Smooth muscle cell (in vitro differentiated cells): ENCODE data around the gene GSAP. TPM values are rescaled to one million over a fixed set of nuclear protein-coding genes. Genes with fewer than 3 reads are reported as not detected.

Source experiments
- DNase-seq: peaks from one replicate; lab custom pipeline; 2025; ENCODE audit not compliant: unreplicated experiment; lab: John Stamatoyannopoulos, UW
- H2AFZ ChIP-seq: fragments of 200-600 bp; sonication (generic); 2 replicates; pipeline ENCODE4 v1.6.0; 2016; ENCODE audit warnings: antibody characterized with exemption, low read depth, mild to moderate bottlenecking
- H3F3A ChIP-seq: fragments of 200-600 bp; sonication (generic); 2 replicates; pipeline ENCODE4 v1.6.0; 2017; ENCODE audit warnings: antibody characterized with exemption, low read depth
- H3K27ac ChIP-seq: fragments of 200-600 bp; sonication (generic); 2 replicates; pipeline ENCODE4 v1.5.1; 2016; ENCODE audit warnings: low read depth, mild to moderate bottlenecking
- H3K27me3 ChIP-seq: fragments of 200-600 bp; sonication (generic); 2 replicates; pipeline ENCODE4 v1.6.1; 2016; ENCODE audit warnings: low read depth, mild to moderate bottlenecking
- H3K36me3 ChIP-seq: fragments of 200-600 bp; sonication (generic); 2 replicates; pipeline ENCODE4 v1.5.1; 2016; ENCODE audit warnings: low read depth
- H3K4me1 ChIP-seq: fragments of 200-600 bp; sonication (generic); 2 replicates; pipeline ENCODE4 v1.5.1; 2016; ENCODE audit warnings: low read depth
- H3K4me2 ChIP-seq: fragments of 200-600 bp; sonication (generic); 2 replicates; pipeline ENCODE4 v1.6.0; 2016; ENCODE audit warnings: mild to moderate bottlenecking
- H3K4me3 ChIP-seq: fragments of 200-600 bp; sonication (generic); 2 replicates; pipeline ENCODE4 v1.5.1; 2016; ENCODE audit warnings: mild to moderate bottlenecking
- H3K79me2 ChIP-seq: fragments of 200-600 bp; sonication (generic); 2 replicates; pipeline ENCODE4 v1.6.0; 2016; ENCODE audit warnings: low read depth, mild to moderate bottlenecking
- H3K9ac ChIP-seq: fragments of 200-600 bp; sonication (generic); 2 replicates; pipeline ENCODE4 v1.6.0; 2016; ENCODE audit warnings: low read depth
- H3K9me3 ChIP-seq: fragments of 200-600 bp; sonication (generic); replicated peaks from 2 replicates; pipeline ENCODE4 v1.5.1; 2016; ENCODE audit warnings: low read depth
- H4K20me1 ChIP-seq: fragments of 200-600 bp; sonication (generic); 2 replicates; pipeline ENCODE4 v1.6.0; 2016; ENCODE audit warnings: low read depth
- WGBS: methylation state at CpG from one replicate; pipeline ENCODE4 v1.1.7; 2016; ENCODE audit warnings: low lambda C conversion rate; 5-methylcytosine and 5-hydroxymethylcytosine counted together
- polyA plus RNA-seq: library from polyadenylated mRNA; unstranded; fragments of >200 nt; fragmentation: Nextera tagmentation; extraction: Ambion mirVana; gene quantifications from 2 replicates; pipeline ENCODE4 v1.2.1, GENCODE V29; 2016
- total RNA-seq: library from RNA; depleted of rRNA; stranded (reverse); fragments of >200 nt; gene quantifications from 2 replicates; pipeline ENCODE4 v1.2.3, GENCODE V29; 2014
- TF ChIP-seq, protein P1 (sequence below): fragments of 200-600 bp; sonication (generic); IDR thresholded peaks from 2 replicates; pipeline ENCODE4 v1.5.1; 2017; ENCODE audit warnings: borderline replicate concordance, mild to moderate bottlenecking, antibody characterized with exemption; ENCODE audit not compliant: insufficient read depth, poor library complexity, severe bottlenecking

Gene GSAP
- total and polyA plus RNA-seq, 2 experiments from 2014 or later, result 0.45 to 0.94 TPM

DNA sequence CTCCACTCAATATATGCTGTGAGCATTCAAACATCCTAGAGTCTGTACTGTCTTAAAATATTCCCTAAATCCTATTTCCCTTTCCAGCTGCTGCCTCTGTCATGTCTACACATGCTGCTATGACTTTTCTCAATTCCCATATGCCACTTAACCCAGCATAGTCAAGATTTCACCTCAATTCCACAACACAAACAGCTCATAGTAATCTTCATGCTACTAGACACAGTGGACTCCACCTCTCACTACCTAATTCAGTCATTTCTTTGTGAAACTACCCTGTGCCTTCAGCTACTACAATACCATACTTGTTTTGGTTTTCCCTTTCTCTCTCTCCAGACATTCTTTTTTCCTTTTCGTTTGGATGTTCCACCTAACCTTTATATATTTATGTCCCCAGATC lies 45.5 kb downstream of the GSAP start:
- 77% methylated on average over 1 of the region's 1 CpG for whole genome bisulfite sequencing
- no peaks in the 10 kb centered on the region for H3K36me3 ChIP-seq
- TF ChIP-seq, protein P1, sequence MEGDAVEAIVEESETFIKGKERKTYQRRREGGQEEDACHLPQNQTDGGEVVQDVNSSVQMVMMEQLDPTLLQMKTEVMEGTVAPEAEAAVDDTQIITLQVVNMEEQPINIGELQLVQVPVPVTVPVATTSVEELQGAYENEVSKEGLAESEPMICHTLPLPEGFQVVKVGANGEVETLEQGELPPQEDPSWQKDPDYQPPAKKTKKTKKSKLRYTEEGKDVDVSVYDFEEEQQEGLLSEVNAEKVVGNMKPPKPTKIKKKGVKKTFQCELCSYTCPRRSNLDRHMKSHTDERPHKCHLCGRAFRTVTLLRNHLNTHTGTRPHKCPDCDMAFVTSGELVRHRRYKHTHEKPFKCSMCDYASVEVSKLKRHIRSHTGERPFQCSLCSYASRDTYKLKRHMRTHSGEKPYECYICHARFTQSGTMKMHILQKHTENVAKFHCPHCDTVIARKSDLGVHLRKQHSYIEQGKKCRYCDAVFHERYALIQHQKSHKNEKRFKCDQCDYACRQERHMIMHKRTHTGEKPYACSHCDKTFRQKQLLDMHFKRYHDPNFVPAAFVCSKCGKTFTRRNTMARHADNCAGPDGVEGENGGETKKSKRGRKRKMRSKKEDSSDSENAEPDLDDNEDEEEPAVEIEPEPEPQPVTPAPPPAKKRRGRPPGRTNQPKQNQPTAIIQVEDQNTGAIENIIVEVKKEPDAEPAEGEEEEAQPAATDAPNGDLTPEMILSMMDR, result no peak
- no peak overlapping the region for H2AFZ ChIP-seq
- H3K79me2 ChIP-seq, result no peaks in the 10 kb centered on the region
- H3K4me2 ChIP-seq, result no peak overlapping the region
- no peaks in the 10 kb centered on the region for H3K4me1 ChIP-seq
- no peaks in the 10 kb centered on the region for H3K27me3 ChIP-seq
- no peak overlapping the region for H3K27ac ChIP-seq
- H3K9ac ChIP-seq, result no peak overlapping the region
- H3K4me3 ChIP-seq, result no peak overlapping the region
- H4K20me1 ChIP-seq, result no peaks in the 10 kb centered on the region
- no peaks in the 10 kb centered on the region for H3F3A ChIP-seq
- H3K9me3 ChIP-seq, result no peaks in the 10 kb centered on the region
- DNase-seq, result no peak

DNA sequence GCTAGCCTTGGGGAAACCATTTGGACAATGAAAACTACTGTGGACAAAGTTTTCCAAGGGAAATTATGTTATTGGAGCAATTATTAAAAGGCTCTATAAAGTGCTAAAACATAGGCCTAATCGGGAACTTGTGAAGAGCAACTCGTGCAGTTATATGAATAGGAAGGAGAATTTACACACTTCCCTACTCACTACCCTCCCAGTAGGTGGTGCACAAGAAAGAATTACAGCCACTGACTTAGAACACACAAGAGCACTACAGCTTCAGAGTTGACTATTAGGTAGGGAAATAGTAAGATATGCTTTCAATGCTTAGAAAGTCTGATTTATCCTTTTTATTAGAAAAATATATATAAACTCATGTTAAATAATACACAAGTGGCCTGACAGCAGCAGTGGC lies 47.2 kb downstream of the GSAP start:
- no peaks in the 10 kb centered on the region for H3K79me2 ChIP-seq
- H3K9ac ChIP-seq, result no peak overlapping the region
- no peaks in the 10 kb centered on the region for H3K27me3 ChIP-seq
- 80% methylated on average over 2 of the region's 2 CpGs for WGBS
- H2AFZ ChIP-seq, result no peak overlapping the region
- no peak for DNase-seq
- no peaks in the 10 kb centered on the region for H3F3A ChIP-seq
- no peaks in the 10 kb centered on the region for H3K9me3 ChIP-seq
- H4K20me1 ChIP-seq, result no peaks in the 10 kb centered on the region
- H3K4me2 ChIP-seq, result no peak overlapping the region
- H3K4me1 ChIP-seq, result no peaks in the 10 kb centered on the region
- TF ChIP-seq, protein P1, result no peak
- no peaks in the 10 kb centered on the region for H3K36me3 ChIP-seq
- no peak overlapping the region for H3K27ac ChIP-seq
- H3K4me3 ChIP-seq, result no peak overlapping the region

DNA sequence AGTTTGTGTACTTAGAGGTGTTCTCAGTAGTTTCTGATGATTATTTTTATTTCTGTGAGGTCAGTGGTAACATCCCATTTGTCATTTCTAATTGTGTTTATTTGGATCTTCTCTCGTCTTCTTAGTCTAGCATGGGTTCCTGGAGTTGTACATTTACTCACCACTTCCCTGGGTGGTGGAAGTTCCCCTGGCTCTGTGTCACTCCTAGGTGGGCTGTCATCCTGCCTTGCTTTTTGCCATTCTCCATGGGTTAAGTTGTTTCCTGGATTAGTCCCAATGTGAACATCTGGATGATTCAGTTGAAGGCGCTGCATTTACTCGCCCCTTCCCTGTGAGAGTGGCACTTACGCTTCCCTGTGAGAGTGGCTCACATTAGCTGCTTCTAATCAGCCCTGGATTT lies 48.2 kb downstream of the GSAP start:
- Histone ChIP-seq H3K4me3 (no peak overlapping the region), H3K4me1 (no peaks in the 10 kb centered on the region), H4K20me1 (no peaks in the 10 kb centered on the region), H3K9me3 (no peaks in the 10 kb centered on the region), H3K79me2 (no peaks in the 10 kb centered on the region), H3K4me2 (no peak overlapping the region), H2AFZ (no peak overlapping the region), H3K27me3 (no peaks in the 10 kb centered on the region), H3K36me3 (no peaks in the 10 kb centered on the region), H3F3A (no peaks in the 10 kb centered on the region), H3K9ac (no peak overlapping the region), H3K27ac (no peak overlapping the region)
- DNase-seq, result no peak
- 89% methylated on average over 4 of the region's 4 CpGs for WGBS
- TF ChIP-seq, protein P1, result no peak

DNA sequence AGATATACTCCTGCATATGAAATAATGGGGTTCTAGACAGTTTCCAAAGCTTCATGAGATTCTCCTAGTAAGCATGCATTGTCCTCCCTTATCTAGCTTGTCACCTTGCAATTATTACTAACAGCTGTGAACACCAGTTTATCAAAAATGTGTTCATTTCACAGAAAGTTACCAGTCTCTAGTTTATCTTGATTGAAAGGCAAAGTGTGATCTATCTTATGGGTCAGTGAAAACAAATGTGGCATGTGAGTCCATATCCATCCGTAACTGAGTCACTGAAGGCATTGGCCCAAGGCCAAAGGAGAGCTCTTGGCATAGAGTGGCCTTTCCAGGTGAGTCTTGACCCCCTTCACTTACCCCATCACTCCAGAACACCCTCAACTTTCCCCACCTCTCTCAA lies 53.2 kb downstream of the GSAP start:
- Histone ChIP-seq H3K9me3 (no peaks in the 10 kb centered on the region), H3K4me3 (no peak overlapping the region), H2AFZ (no peak overlapping the region), H3K4me1 (no peaks in the 10 kb centered on the region), H3K27ac (no peak overlapping the region), H3K27me3 (no peaks in the 10 kb centered on the region), H4K20me1 (no peaks in the 10 kb centered on the region), H3K9ac (no peak overlapping the region), H3K79me2 (no peaks in the 10 kb centered on the region), H3K36me3 (no peaks in the 10 kb centered on the region), H3F3A (no peaks in the 10 kb centered on the region), H3K4me2 (no peak overlapping the region)
- DNase-seq, result no peak
- TF ChIP-seq, protein P1, result no peak
- 96% methylated on average over 1 of the region's 1 CpG for WGBS
